PFSK-1 (cell line): ENCODE results near the gene FCRL4.

Experiments
- POLR2AphosphoS5 ChIP-seq: IDR thresholded peaks from 2 replicates; pipeline ENCODE4 v1.6.1; 2012; ENCODE audit warnings: low read depth, mild to moderate bottlenecking, control low read depth, low read length, moderate library complexity
- SIN3A ChIP-seq: IDR thresholded peaks from 2 replicates; pipeline ENCODE4 v1.6.1; 2012; ENCODE audit warnings: mild to moderate bottlenecking, low read length, moderate library complexity, borderline replicate concordance; ENCODE audit not compliant: insufficient read depth
- TAF1 ChIP-seq: IDR thresholded peaks from 2 replicates; pipeline ENCODE4 v1.6.1; 2012; ENCODE audit warnings: low read length, control low read depth, borderline replicate concordance; ENCODE audit not compliant: insufficient read depth
- TF ChIP-seq, protein P1 (sequence below), 2 experiments: IDR thresholded peaks; 2 replicates each; pipeline versions ENCODE4 v1.6.1 to v1.8.0; 2011 to 2012; ENCODE audit warnings: low read depth in 2 of 2, low read length in 2 of 2, control low read depth in 1 of 2, inconsistent platforms in 1 of 2, mild to moderate bottlenecking in 1 of 2, moderate library complexity in 1 of 2; ENCODE audit not compliant: insufficient read depth in 1 of 2

DNA sequence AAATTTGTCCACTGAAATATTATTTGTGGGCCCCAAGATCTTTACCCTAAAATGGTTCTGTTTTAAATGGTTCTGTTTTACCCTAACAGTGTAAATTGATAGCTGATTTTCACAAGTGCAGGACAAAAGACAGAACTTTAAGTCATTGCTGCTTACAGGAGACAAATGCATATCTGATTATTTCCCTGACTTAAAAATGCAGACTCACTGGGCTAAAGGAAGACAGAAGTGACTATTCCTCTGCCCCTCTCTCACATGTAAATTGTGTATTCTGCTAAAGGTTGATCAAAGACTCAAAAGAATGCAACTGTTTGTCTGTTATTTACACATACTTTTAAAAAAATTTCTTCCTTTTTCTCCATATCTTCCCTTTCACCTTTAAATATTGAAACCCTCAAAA, 58.3 kb downstream of the FCRL4 start:
- TF ChIP-seq, protein P1, sequence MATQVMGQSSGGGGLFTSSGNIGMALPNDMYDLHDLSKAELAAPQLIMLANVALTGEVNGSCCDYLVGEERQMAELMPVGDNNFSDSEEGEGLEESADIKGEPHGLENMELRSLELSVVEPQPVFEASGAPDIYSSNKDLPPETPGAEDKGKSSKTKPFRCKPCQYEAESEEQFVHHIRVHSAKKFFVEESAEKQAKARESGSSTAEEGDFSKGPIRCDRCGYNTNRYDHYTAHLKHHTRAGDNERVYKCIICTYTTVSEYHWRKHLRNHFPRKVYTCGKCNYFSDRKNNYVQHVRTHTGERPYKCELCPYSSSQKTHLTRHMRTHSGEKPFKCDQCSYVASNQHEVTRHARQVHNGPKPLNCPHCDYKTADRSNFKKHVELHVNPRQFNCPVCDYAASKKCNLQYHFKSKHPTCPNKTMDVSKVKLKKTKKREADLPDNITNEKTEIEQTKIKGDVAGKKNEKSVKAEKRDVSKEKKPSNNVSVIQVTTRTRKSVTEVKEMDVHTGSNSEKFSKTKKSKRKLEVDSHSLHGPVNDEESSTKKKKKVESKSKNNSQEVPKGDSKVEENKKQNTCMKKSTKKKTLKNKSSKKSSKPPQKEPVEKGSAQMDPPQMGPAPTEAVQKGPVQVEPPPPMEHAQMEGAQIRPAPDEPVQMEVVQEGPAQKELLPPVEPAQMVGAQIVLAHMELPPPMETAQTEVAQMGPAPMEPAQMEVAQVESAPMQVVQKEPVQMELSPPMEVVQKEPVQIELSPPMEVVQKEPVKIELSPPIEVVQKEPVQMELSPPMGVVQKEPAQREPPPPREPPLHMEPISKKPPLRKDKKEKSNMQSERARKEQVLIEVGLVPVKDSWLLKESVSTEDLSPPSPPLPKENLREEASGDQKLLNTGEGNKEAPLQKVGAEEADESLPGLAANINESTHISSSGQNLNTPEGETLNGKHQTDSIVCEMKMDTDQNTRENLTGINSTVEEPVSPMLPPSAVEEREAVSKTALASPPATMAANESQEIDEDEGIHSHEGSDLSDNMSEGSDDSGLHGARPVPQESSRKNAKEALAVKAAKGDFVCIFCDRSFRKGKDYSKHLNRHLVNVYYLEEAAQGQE (IDR thresholded peaks at IDR 0.05; ENCODE audit: insufficient read depth in 1 of 2, low read depth in 2 of 2, low read length in 2 of 2): no peak
- TF ChIP-seq POLR2AphosphoS5: no peak
- TF ChIP-seq TAF1: no peak
- no peak for TF ChIP-seq SIN3A
